GM19324 (cell line): Measurements from ENCODE around the gene DDX24.

Experiments used
- ATAC-seq: cut with Tn5 transposase; IDR thresholded peaks from one replicate; pipeline ENCODE4 v1.9.1; 2021; ENCODE audit warnings: mild to moderate bottlenecking, moderate library complexity; ENCODE audit not compliant: unreplicated experiment, low FRiP score

DDX24 gene

GRCh38 chr14:94080621-94081385, at the start of gene DDX24, which contains the start of gene IFI27L1:
TSS of gene DDX24 (minus strand) at chr14:94081202. CDS start at chr14:94079742, 1,460 bp downstream.
TSS of gene IFI27L1 (plus strand) at chr14:94081310. CDS start at chr14:94096938, 15,628 bp downstream.
- ATAC-seq: peak; percentile 96

GRCh38 chr14:94129758-94130414, 48.9 kb upstream of the DDX24 start:
- no peak for ATAC-seq

- ATAC-seq: peak; percentile 92
These were observed 48.2 kb upstream of the DDX24 start, which contains the start of gene IFI27L2 for GRCh38 chr14:94129111-94129757. TSS of gene IFI27L2 (minus strand) at chr14:94129604. CDS start at chr14:94129564, 40 bp downstream.

GRCh38 chr14:94128216-94128839, 47.3 kb upstream of the DDX24 start:
- no peak for ATAC-seq

GRCh38 chr14:94127330-94127729, 46.3 kb upstream of the DDX24 start:
- ATAC-seq: no peak

GRCh38 chr14:94126800-94127199, 45.8 kb upstream of the DDX24 start:
- ATAC-seq: no peak

GRCh38 chr14:94126419-94126677, 45.3 kb upstream of the DDX24 start:
- ATAC-seq: no peak

- no peak for ATAC-seq
These were observed 44.8 kb upstream of the DDX24 start for GRCh38 chr14:94125659-94126418.

- no peak for ATAC-seq
These were observed 43.8 kb upstream of the DDX24 start for GRCh38 chr14:94124582-94125377.

GRCh38 chr14:94123868-94124267, 42.9 kb upstream of the DDX24 start:
- no peak for ATAC-seq

- ATAC-seq: no peak
These were observed 42.3 kb upstream of the DDX24 start for GRCh38 chr14:94123296-94123695.

GRCh38 chr14:94122438-94122837, 41.4 kb upstream of the DDX24 start:
- no peak for ATAC-seq

GRCh38 chr14:94121485-94121884, 40.5 kb upstream of the DDX24 start:
- no peak for ATAC-seq

GRCh38 chr14:94120667-94121340, 39.8 kb upstream of the DDX24 start:
- no peak for ATAC-seq

GRCh38 chr14:94119071-94119470, 38.1 kb upstream of the DDX24 start:
- no peak for ATAC-seq

GRCh38 chr14:94117856-94118255, 36.9 kb upstream of the DDX24 start:
- ATAC-seq: no peak

GRCh38 chr14:94116701-94117100, 35.7 kb upstream of the DDX24 start:
- no peak for ATAC-seq

- ATAC-seq: no peak
These were observed 34.6 kb upstream of the DDX24 start for GRCh38 chr14:94115631-94116030.

- no peak for ATAC-seq
These were observed 34.1 kb upstream of the DDX24 start for GRCh38 chr14:94115058-94115591.
